Measurements from ENCODE around the gene POC1A.

DNA sequence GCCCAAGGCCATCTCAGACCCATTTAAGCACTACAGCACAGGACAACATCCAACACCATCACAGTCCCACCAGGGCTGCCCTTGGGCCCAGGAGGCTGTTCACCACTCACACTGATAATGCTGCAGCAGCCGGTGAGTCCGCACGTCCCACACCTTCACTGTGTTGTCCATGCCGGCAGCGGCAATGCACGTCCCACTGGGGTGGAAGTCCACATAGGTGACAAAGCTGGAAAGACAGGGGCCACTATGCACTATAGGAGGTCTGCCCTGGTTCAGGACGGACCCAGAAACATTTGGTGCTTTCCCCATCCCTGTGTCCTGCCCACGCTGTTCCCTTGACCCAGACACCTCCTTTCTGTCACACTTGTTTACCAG lies 8.5 kb downstream of the POC1A start:
- TF ChIP-seq, protein P1, sequence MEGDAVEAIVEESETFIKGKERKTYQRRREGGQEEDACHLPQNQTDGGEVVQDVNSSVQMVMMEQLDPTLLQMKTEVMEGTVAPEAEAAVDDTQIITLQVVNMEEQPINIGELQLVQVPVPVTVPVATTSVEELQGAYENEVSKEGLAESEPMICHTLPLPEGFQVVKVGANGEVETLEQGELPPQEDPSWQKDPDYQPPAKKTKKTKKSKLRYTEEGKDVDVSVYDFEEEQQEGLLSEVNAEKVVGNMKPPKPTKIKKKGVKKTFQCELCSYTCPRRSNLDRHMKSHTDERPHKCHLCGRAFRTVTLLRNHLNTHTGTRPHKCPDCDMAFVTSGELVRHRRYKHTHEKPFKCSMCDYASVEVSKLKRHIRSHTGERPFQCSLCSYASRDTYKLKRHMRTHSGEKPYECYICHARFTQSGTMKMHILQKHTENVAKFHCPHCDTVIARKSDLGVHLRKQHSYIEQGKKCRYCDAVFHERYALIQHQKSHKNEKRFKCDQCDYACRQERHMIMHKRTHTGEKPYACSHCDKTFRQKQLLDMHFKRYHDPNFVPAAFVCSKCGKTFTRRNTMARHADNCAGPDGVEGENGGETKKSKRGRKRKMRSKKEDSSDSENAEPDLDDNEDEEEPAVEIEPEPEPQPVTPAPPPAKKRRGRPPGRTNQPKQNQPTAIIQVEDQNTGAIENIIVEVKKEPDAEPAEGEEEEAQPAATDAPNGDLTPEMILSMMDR (tag by site-specific recombination; IDR thresholded peaks at IDR 0.05), result no peak
- TF ChIP-seq BCL11B (tag by site-specific recombination; IDR thresholded peaks at IDR 0.05; ENCODE audit: low read depth) (no peak), ZNF785 (tag by site-specific recombination; IDR thresholded peaks at IDR 0.05) (no peak), ZNF175 (tag by site-specific recombination; IDR thresholded peaks at IDR 0.05) (no peak), ZNF707 (tag by site-specific recombination; IDR thresholded peaks at IDR 0.05) (no peak), ZFP37 (tag by site-specific recombination; IDR thresholded peaks at IDR 0.05) (no peak), ZNF558 (tag by site-specific recombination; IDR thresholded peaks at IDR 0.05) (no peak), ZNF529 (tag by site-specific recombination; IDR thresholded peaks at IDR 0.05; ENCODE audit: insufficient replicate concordance) (no peak), ZNF830 (tag by site-specific recombination; IDR thresholded peaks at IDR 0.05; ENCODE audit: low read depth) (no peak)
- TF ChIP-seq, protein P2, sequence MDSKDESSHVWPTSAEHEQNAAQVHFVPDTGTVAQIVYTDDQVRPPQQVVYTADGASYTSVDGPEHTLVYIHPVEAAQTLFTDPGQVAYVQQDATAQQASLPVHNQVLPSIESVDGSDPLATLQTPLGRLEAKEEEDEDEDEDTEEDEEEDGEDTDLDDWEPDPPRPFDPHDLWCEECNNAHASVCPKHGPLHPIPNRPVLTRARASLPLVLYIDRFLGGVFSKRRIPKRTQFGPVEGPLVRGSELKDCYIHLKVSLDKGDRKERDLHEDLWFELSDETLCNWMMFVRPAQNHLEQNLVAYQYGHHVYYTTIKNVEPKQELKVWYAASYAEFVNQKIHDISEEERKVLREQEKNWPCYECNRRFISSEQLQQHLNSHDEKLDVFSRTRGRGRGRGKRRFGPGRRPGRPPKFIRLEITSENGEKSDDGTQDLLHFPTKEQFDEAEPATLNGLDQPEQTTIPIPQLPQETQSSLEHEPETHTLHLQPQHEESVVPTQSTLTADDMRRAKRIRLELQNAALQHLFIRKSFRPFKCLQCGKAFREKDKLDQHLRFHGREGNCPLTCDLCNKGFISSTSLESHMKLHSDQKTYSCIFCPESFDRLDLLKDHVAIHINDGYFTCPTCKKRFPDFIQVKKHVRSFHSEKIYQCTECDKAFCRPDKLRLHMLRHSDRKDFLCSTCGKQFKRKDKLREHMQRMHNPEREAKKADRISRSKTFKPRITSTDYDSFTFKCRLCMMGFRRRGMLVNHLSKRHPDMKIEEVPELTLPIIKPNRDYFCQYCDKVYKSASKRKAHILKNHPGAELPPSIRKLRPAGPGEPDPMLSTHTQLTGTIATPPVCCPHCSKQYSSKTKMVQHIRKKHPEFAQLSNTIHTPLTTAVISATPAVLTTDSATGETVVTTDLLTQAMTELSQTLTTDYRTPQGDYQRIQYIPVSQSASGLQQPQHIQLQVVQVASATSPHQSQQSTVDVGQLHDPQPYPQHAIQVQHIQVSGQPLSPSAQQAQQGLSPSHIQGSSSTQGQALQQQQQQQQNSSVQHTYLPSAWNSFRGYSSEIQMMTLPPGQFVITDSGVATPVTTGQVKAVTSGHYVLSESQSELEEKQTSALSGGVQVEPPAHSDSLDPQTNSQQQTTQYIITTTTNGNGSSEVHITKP (tag by site-specific recombination; IDR thresholded peaks at IDR 0.05), result no peak

Data from HEK293 (cell line).